COLO668 (cell line): ENCODE results near the gene MLLT1.

Experiments used
- DNase-seq: peaks from one replicate; lab custom pipeline; 2025; ENCODE audit not compliant: unreplicated experiment; lab: John Stamatoyannopoulos, UW

MLLT1 gene

DNA sequence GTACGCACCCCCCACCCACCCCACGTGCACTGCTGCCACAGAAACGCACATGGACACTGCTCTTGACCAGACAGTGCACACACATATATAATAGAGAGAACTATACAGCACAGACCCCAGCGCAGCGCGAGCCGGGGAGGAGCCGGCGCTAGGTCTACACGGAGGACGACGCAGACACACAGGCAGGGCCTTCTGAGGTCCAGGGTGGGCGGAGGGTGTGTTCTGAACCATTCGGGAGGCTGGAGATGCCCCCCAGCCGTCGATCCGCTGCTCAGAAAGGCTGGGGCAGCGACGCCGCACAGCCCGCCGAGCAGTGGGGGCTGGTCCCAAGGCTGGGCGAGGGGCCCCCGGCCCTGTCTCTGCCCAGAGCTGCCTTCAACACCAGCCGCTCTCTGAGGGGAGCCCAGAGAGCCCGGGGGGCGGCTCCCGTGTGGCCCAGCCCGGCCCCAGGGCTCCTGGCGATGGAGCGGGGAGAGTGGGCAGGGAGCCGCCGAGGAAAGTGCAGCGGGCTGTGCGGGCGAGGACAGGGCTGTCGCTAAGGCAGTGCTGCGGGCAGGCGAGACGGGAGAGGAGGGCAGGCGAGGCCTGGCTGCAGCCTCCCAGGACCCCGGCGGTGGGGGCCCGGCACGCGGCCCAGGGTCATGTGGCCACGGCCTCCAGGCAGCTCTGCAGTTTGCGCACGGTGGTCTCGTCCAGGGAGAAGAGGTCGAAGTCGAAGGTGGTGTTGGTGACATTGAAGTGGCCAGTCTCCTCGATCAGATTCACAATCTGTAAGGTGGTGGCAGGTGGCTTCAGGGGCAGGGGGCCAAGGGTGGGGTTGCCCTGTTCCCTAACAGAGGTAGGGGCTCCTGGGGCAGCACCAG is 67.1 kb downstream of the MLLT1 start:
- DNase-seq = no peak

DNA sequence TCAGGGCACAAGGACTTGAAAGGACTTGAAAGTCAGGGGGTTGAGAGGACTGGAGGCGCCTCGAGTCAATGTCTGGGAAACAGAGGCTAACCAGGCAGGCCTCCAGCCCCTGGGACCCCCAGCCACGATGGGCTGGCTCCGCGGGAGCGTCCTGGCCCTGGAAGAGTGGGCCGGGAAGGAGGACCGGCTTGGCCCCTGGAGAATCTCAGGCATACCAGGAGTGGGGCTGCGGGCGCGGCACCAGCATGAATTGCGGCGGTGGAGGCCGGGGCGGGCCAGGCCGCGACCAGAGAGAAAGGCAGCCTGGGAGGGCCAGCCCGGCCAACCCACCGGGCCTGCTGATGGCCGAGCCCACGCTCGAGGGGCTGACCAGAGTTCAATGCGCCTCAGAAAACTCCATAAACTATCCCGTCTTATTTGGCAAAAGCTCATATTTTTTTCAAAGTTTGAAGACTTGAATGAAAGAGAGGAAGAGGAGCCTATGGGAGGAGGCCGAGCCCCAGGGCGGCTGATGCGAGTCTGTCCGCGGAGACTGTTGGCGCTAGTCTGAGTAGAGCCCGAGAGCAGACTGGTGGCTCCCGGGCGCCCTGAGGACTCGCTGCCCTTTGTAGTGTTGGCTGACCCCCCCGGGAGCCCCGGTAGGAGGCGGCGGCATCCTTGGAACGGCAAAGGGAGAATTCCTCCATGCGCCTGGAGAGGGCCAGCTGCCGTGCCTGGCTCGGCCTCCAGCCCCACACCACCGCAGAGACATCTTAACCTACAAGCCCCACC is 68.0 kb downstream of the MLLT1 start:
- no peak for DNase-seq

DNA sequence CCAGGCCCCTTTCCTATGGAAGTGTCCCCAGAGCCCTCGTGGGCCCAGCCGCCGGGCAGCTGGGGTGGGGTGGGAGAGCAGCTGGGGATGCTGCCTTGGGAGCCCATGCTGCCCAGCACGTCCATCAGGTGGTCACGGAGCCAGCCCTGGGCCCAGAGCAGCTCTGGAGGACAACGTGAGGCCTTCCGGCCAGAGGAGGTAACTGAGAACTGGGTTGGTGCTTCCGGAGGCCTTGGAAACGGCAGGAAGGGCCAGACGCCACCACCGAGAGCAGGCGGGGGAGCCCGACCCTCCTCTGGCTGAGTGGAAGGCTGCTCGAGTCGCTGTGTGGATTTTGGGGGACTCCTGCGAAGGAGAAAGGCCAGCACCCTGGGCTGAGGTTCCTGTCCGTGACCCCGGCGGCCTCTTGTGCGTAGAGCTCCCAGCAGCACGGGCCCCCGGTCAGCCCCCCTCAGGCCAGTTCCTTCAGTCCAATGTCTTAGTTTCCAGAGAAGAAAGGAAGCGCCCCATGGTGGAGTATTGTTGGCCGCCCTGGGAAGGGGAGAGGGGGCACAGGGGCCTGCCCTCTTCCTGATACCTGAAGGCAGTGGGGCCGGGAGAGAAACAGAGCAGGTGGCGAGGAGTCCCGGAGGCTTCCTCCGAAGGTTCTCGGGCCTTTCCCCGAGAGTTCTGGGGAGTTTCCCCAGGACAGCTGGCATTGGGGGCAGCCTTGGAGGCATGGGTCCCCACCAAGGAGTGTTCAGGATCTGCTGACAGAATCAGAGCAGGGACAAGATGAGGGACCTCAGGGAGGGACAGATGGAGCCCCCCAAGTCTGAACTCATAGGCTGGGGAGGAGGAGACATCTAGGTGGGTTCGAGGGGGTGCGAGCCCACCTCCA is 68.8 kb downstream of the MLLT1 start:
- DNase-seq = no peak

DNA sequence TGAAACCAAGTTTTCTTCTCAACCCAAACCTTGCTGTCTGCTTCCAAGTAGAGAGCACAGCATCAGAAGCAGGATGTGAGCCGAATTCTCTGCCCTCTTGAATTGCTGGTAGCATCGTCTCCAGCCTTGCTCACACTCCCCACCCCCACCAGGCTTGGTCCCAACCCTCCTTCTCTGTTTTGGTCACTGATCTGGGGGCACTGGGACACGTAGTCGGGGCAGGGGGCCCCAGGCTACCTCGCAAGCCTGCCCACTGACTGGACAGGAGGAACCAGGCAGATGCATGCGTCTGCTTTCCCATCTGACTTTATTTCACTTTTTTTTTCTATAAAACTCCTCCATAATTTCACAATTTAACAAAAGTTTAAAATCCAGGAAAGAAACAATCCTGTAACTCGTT is 69.7 kb downstream of the MLLT1 start:
- DNase-seq = no peak

DNA sequence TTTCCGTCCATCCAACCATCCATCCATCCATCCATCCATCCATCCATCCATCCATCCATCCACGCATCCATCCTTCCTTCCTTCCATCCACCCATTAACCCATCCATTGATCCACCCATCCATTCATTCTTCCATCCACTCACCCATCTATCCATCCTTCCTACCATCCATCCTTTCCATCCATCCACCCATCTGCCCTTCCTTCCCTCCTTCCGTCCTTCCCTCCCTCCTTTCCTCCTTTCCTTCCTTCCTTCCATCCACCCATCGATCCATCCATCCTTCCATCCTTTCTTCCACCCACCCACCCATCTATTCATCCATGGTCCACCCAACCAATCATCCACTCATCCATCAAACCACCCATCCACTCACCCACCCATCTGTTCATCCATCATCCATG is 70.1 kb downstream of the MLLT1 start:
- no peak for DNase-seq

DNA sequence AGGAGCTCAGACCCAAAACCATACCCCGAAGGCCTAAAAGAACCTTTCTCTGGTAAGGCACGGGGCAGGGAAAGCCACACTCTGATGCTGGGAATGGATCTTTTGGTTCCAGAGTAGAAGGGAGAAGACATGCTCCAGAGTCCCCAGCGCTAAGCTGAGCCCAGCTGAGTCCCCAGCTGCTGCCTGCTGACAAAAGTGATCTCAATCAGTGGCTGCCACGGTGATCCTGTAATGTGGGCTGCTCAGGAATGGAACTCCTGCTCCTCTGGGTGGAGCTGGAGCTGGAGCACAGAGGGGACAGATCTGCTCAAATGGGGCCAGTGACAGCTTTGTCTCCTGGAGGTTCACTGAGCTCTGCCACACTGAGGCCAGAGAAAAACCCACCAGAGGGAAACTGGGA is 70.5 kb downstream of the MLLT1 start:
- no peak for DNase-seq

DNA sequence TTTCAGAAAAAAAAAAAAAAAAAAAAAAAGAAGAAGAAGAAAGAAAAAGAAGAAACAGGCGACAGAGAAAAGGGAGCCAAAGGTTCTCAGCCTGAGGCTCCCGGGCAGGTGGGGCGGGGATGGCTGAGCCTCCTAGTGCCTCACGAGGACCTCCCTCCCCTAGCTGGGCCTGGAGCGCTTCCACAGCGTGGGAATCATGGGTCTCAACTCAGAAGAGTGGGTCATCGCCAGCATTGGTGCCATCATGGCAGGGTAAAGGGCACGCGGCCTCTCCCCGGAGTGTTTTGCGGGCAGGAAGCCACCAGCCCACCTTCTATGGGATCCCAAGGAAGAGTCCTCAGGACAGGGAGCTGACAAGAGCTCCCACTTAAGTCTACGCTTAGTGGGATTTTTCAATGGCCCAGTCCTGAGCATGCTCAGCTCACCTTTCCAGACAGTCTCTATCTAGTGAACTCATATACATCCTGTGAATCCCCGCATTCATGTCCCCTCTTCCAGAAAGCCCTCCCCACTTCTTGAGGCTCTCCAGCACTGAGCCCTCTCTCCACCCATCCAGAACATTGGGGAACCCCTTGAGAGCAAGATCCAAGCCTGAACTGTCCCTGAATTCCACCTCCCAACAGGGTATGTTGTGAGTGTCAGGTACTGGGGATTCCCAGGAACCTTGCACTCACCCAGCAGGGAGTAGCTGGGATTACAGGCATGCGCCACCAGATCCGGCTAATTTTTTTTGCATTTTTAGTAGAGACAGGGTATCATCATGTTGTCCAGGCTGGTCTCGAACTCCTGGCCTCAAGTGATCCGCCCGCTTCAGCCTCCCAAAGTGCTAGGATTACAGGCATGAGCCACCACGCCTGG is 74.7 kb downstream of the MLLT1 start:
- DNase-seq = no peak

DNA sequence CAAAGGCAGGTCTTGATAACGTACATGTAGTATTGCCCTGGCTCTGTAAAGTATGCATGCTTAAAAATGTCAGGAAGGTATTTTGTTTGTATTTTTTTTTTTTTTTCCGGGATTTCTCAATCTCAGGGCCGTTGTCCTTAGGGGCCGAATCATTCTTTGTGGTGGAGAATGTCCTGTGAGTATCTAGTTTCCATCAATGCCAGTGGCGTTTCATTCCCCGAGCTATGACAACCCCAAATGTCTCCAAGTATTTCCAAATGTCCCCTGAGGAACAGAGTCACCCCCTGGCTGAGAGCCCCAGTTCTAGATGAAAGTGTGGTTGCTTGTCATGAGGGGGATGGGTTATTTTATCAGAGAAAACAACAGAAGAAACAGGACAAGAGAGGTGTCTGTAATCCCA is 75.6 kb downstream of the MLLT1 start:
- DNase-seq = no peak

DNA sequence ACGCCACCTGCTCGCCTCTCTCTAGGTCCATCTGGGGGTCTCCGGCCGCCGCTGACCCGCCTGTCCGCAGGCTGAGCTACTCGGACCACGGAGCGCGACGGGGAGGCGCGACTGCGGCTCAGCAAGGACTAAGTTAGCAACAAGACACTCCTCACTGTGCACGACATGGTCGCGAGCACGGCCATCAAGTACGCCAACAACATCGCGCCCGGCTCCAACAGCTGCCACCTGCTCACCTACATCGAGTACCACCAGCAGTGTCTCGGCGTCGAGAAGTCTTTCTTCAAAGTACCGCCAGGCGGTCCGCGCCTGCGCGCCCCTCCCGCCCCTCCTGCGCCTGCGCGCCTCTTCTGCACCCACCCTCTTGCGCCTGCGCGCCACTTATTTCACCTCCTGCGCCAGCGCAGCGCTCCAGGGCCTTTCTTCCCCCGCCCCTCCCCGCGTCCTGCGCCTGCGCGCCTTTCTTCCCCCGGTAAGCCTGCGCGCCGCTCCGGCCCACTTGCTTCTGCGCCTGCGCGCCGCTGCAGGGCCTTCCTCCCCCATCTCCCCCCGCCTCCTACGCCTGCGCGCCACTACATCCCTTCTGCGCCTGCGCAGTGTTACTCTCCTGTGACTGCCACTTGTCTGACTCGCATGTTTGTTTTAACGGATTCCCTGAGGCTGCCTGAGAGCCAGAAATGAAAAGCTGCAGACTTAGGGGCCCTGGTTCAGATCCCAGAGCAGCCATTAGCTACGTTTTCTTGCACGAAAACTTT is 80.4 kb downstream of the MLLT1 start:
- DNase-seq = peak; percentile 99

DNA sequence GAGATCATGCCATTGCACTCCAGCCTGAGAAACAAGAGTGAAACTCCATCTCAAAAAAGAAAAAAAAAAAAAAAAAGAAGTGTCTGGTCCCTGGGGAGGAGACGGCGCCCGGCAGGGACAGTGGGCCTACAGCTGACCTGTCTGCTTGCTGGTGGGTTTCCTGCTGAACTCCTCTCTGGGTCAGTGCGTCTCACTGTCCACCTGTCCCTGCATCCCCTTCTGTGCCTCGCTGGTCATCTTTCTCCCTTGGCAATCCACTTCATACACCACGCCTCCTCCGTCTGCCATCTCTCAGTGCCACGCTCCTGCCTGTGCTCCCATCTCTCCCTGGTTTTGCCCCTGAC is 80.9 kb downstream of the MLLT1 start:
- no peak for DNase-seq

DNA sequence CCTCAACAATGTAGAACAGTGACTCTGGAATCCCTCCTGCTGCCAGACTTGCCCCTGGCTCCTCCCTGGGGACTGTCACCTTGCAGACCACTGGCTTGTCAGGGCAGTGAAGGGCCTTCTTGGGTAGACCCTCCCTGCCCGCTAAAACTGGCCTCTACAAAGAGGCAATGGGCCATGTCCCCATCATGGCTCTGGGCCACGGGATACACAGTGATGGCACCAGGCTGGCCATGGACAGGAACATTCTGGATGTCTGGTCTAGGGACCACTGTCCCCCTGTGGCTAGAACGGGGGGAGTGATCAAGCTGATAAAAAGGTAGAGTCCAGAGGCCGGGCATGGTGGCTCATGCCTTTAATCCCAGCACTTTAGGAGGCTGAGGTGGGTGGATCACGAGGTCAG is 83.4 kb downstream of the MLLT1 start:
- DNase-seq = no peak

DNA sequence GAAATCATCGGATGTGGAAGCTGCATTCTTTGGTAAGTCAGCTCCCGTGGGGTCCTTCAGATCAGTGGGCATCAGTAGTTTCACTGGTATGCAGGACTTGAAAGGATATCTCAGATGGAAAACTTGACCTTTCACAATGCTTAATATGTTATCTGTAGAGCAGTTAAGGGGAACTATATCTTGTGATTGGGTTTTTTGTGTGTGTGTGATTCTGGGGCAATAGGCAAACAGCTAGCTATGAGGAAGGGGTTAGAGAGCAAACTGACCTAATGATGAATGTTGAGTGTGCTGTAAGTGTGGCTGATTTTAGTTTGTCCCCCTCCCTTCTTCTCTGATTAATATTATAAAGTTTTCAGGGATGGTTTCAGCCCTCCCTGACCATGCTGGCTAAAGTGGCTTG is 91.0 kb downstream of the MLLT1 start:
- no peak for DNase-seq

DNA sequence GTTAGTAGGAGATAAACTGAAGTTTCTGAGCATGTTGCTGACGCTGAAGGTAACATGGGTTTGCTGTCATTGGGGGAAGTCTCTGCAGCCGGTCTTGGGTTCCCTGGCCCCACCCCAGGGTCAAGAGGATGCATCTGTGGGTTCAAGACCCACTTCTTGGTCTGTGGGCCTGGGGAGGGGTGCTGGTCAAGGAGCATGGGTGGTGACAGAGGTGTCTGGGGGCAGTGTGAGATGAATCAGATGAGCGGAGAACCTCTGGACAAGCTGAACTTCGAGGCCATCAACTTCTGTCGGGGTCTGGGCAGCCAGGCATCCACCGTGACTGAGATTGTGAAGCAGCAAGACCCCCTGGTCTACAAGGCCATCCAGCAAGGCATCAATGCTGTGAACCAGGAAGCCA is 92.4 kb downstream of the MLLT1 start:
- no peak for DNase-seq

DNA sequence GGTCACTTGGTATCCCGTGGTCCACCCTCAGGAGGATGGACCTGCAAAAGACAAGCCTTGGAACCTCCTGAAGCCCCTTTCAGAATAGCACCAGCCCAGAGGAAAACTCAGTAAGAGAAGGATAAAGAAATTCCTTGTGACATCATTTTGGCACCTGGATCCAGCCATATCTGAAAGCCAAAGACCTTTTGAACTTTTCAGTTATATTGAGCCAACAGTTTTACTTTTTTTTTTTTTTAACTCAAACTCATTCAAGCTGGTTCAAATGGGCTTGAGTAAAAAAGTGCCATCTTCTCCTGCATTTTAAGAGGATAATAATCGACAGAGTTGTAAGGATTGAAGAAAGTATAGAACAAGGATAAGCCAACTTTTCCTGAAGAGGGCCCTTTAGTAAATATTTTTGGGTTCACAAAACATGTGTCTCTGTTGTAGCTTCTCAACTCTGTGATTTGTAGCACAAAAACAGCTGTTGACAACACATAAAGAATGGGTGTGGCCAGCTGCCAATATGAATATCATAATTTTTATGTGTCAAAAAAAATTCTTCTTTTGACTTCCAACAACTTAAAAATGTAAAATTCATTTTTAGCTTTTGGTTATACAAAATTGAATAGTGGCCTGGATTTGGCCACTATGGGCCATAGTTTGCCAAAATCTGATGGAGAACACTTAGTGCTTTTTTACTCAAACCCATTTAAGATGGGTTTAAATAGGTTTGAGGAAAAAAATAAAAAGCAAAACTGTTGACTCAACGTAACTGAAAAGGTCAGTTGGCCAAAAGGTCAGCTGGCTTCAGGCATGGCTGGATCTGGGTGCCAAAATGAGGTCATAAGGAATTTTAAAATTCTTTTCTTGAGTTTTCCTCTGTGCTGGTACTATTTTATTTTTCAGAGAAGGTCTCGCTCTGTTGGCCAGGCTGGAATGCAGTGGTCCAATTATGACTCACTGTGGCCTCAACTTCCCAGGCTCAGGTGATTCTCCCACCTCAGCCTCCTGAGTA is 93.6 kb downstream of the MLLT1 start:
- DNase-seq = no peak

DNA sequence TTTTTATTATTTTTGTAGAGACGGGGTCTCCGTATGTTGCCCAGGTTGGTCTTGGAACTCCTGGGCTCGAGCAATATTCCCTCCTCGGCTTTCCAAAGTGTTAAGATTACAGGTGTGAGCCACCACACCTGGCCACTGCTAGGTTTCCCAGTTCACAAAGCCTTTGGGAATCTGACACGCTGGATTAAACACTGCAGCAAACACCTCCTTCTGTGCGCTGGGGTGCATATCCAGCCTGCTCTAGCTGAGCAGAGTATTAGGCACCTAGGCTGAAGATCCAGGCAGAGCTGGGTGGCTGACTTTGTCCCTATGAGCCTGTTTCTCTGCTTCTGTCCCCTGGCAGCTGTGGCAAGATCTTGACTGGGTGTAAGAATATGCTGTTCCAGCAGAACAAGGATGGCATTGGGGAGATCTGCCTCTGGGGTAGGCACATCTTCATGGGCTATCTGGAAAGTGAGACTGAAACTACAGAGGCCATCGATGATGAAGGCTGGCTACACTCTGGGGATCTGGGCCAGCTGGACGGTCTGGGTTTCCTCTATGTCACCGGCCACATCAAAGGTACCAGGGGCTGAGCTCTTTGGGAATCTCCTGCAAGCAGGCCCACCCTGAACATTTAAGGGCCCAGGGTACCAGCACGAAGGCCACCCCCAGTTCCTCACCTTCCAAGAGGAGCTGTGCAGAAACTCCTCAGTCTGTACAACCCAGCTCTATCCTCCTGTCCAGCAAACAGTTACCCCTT is 94.5 kb downstream of the MLLT1 start:
- no peak for DNase-seq

DNA sequence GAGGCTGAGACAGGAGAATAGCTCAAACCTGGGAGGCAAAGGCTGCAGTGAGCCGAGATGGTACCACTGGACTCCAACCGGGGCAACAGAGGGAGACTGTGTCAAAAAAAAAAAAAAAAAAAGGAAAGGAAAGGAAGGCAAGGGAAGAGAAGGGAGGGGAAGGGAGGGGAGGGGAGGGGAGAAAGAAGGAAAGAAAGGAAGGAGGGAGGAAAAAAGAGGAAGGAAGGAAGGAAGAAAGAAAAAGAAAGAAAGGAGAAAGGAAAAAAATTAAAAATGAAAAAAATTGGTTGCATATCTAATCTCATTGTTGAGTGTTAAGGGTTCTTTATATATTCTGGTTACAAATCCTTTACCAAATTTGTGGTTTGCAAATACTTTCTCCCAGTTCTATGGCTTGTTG is 98.7 kb downstream of the MLLT1 start:
- no peak for DNase-seq

DNA sequence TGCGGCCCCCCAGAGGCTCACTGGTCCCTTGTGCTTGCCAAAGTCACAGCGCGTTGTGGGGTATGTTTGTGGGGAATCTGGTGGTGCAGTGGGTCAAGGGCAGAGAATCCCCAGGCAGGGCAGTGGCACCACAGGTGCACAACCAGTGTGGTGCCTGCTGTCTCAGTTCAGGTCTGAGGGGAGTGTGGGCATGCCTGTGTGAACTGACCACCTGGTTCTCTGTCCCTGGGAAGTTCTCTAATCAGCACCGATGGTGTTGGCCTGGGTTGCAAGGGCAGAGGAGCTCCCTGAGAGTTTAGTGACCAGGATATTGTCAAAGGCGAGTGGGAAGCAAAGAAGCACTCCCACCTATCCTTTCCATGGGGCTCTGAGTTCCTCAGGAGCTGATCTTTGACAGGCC is 106.6 kb downstream of the MLLT1 start:
- no peak for DNase-seq
